Large intestine (tissue), 3 donors: ENCODE results near the gene GCSH. TPM values are rescaled to one million over a fixed set of nuclear protein-coding genes. Genes with fewer than 3 reads are reported as not detected.
"Not testable (repeated sequence)": the region's sequence is repeated elsewhere in the genome, so short reads cannot be mapped to it uniquely, and the experiment has no call there.

Experiments used
- DNase-seq, 2 donors: peaks; one replicate each; pipeline versions ENCODE4 v3.0.0 to v3.0.0-alpha.2; 2013
- H3K27ac ChIP-seq: one replicate; pipeline ENCODE4 v1.5.1; 2013; ENCODE audit warnings: low read length
- H3K27me3 ChIP-seq: 2 replicates; pipeline ENCODE4 v1.6.1; 2013; ENCODE audit warnings: low read length; ENCODE audit not compliant: control insufficient read depth, insufficient read depth
- H3K36me3 ChIP-seq: 2 replicates; pipeline ENCODE4 v1.6.1; 2013; ENCODE audit warnings: low read length; ENCODE audit not compliant: control insufficient read depth, insufficient read depth
- H3K4me1 ChIP-seq: one replicate; pipeline ENCODE4 v1.6.1; 2013; ENCODE audit warnings: low read length; ENCODE audit not compliant: control insufficient read depth, insufficient read depth
- H3K4me3 ChIP-seq: one replicate; pipeline ENCODE4 v1.5.1; 2013; ENCODE audit warnings: low read length
- H3K9me3 ChIP-seq: one replicate; pipeline ENCODE4 v1.6.1; 2013; ENCODE audit warnings: mild to moderate bottlenecking, low read depth, low read length, moderate library complexity; ENCODE audit not compliant: control insufficient read depth
- WGBS: methylation state at CpG from one replicate; pipeline ENCODE4 v1.1.5; 2013; ENCODE audit warnings: low lambda C conversion rate; ENCODE audit not compliant: insufficient coverage; 5-methylcytosine and 5-hydroxymethylcytosine counted together
- polyA plus RNA-seq: library from polyadenylated mRNA; unstranded; fragments of 120-200 nt; gene quantifications from one replicate; pipeline ENCODE4 v1.2.1, GENCODE V29; 2013

The GCSH gene
- polyA plus RNA-seq, 1 donor, result 34.1 TPM

GRCh38 chr16:81128726-81129524 is 32.7 kb upstream of the GCSH start:
- Histone ChIP-seq H3K9me3 (no peaks in the 10 kb centered on the region), H3K27ac (no peak overlapping the region), H3K4me1 (no peaks in the 10 kb centered on the region), H3K36me3 (no peaks in the 10 kb centered on the region), H3K27me3 (no peaks in the 10 kb centered on the region), H3K4me3 (no peak overlapping the region)
- DNase-seq, result no peak
- 100% methylated on average over 2 of the region's 16 CpGs for WGBS

DNA sequence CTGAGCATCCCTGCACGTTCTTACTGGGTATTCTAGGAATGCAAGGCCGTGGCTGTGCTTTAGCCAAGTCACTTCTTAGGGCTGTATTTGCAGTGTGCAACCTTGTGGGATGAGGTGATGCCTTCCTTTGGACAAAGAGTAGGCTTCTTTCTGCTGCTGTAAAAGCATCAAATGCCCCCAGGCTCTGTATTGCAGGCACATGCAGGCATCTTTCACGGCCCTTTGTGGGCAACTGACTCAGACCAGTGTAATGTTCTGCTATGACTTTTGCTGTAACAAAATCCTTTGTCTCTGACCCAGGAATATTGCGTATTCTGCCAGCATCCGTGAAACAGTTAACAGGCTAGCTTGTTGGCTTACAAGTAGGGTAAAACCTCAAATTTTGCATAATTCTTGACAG is 30.9 kb upstream of the GCSH start:
- WGBS, result no CpG with 5 or more reads among the region's 5 CpGs
- Histone ChIP-seq H3K4me3 (no peak overlapping the region), H3K4me1 (no peaks in the 10 kb centered on the region), H3K27me3 (no peaks in the 10 kb centered on the region), H3K27ac (no peak overlapping the region), H3K36me3 (no peaks in the 10 kb centered on the region), H3K9me3 (no peaks in the 10 kb centered on the region)
- DNase-seq, result no peak

GRCh38 chr16:81123092-81123852 is 27.1 kb upstream of the GCSH start:
- H3K27me3 ChIP-seq, result no peaks in the 10 kb centered on the region
- no peak overlapping the region for H3K4me3 ChIP-seq
- peak overlapping the region; percentile 45 for H3K27ac ChIP-seq
- peak; percentile 79 to 86 for DNase-seq
- no peaks in the 10 kb centered on the region for H3K4me1 ChIP-seq
- no peaks in the 10 kb centered on the region for H3K36me3 ChIP-seq
- no peaks in the 10 kb centered on the region for H3K9me3 ChIP-seq
- WGBS, result no CpG with 5 or more reads among the region's 17 CpGs

GRCh38 chr16:81121474-81121990 is 25.3 kb upstream of the GCSH start:
- no peaks in the 10 kb centered on the region for H3K4me1 ChIP-seq
- no peak for DNase-seq
- H3K27me3 ChIP-seq, result no peaks in the 10 kb centered on the region
- 70% methylated on average over 2 of the region's 16 CpGs for WGBS
- H3K27ac ChIP-seq, result no peak overlapping the region
- no peaks in the 10 kb centered on the region for H3K36me3 ChIP-seq
- no peak overlapping the region for H3K4me3 ChIP-seq
- H3K9me3 ChIP-seq, result no peaks in the 10 kb centered on the region

DNA sequence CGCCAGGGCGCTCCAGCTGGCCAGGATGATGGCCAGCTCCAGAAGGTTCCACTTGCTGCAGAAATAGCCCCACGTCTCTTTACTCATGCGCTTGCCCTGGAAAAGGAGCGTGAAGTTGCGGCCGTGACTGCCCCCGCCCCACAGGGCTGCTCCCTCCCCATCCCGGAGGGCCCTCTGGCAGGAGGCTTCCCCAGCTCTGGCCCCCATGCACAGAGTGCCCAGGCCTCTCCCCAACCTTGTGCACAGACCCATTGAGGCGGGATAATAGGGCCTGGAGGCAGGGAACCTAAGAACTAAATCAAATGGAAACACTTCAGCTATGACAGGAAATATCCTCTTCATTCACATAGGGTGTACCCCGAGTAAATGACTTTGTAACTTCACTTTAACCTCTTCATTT is 21.2 kb upstream of the GCSH start:
- H3K4me1 ChIP-seq, result no peaks in the 10 kb centered on the region
- H3K36me3 ChIP-seq, result no peaks in the 10 kb centered on the region
- H3K9me3 ChIP-seq, result no peaks in the 10 kb centered on the region
- no peaks in the 10 kb centered on the region for H3K27me3 ChIP-seq
- no CpG with 5 or more reads among the region's 11 CpGs for WGBS
- DNase-seq, result no peak
- no peak overlapping the region for H3K4me3 ChIP-seq
- no peak overlapping the region for H3K27ac ChIP-seq

- H3K27me3 ChIP-seq, result no peaks in the 10 kb centered on the region
- no peak overlapping the region for H3K4me3 ChIP-seq
- no peak for DNase-seq
- H3K27ac ChIP-seq, result no peak overlapping the region
- H3K36me3 ChIP-seq, result no peaks in the 10 kb centered on the region
- no peaks in the 10 kb centered on the region for H3K9me3 ChIP-seq
- no peaks in the 10 kb centered on the region for H3K4me1 ChIP-seq
- no CpG with 5 or more reads among the region's 9 CpGs for WGBS
Measured at GRCh38 chr16:81116285-81116684, 20.1 kb upstream of the GCSH start.

DNA sequence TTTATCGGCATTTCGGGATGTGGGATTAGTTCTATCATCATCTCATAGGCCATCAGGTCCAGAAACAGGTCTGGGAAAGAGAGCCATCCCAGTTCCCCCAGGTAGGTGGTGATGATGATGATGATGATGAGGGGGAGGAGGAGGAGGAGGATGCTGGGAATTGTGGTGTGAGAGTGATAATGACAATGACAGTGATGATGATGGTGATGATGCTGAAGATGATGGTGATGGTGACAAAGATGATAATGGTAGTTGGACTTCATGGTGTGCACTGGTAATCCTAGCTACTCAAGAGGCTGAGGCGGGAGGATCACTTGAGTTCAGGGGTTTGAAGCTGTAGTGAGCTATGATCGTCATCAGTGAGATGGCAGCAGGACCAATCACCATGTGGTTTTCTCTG is 16.3 kb upstream of the GCSH start:
- no peaks in the 10 kb centered on the region for H3K27me3 ChIP-seq
- H3K4me3 ChIP-seq, result no peak overlapping the region
- H3K4me1 ChIP-seq, result no peaks in the 10 kb centered on the region
- DNase-seq, result no peak
- no peaks in the 10 kb centered on the region for H3K9me3 ChIP-seq
- H3K27ac ChIP-seq, result no peak overlapping the region
- no peaks in the 10 kb centered on the region for H3K36me3 ChIP-seq
- no CpG with 5 or more reads among the region's 4 CpGs for WGBS

DNA sequence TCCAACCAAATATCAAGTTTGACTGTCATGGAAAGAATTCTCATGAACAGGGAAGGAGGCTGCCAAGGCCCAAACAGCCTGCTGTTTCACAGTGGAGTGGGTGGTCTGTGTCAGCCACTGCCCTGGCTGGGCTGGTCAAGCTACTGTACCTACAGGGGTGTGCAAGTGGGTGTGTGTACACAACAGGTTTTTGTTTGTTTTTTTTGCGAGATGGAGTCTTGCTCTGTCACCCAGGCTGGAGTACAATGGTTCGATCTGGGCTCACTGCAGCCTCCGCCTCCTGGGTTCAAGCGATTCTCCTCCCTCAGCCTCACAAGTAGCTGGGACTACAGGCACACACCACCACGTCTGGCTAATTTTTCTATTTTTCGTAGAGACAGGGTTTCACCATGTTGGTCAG is 13.1 kb upstream of the GCSH start:
- H3K9me3 ChIP-seq, H3K4me3 ChIP-seq, H3K4me1 ChIP-seq, H3K27ac ChIP-seq, DNase-seq, H3K36me3 ChIP-seq, H3K27me3 ChIP-seq: not testable (repeated sequence)
- 100% methylated on average over 1 of the region's 6 CpGs for WGBS

GRCh38 chr16:81107511-81107910 is 11.3 kb upstream of the GCSH start:
- no peaks in the 10 kb centered on the region for H3K27me3 ChIP-seq
- no peaks in the 10 kb centered on the region for H3K4me1 ChIP-seq
- no CpG with 5 or more reads among the region's 11 CpGs for WGBS
- H3K36me3 ChIP-seq, result no peaks in the 10 kb centered on the region
- H3K9me3 ChIP-seq, result no peaks in the 10 kb centered on the region
- no peak overlapping the region for H3K4me3 ChIP-seq
- H3K27ac ChIP-seq, result no peak overlapping the region
- DNase-seq, result no peak

DNA sequence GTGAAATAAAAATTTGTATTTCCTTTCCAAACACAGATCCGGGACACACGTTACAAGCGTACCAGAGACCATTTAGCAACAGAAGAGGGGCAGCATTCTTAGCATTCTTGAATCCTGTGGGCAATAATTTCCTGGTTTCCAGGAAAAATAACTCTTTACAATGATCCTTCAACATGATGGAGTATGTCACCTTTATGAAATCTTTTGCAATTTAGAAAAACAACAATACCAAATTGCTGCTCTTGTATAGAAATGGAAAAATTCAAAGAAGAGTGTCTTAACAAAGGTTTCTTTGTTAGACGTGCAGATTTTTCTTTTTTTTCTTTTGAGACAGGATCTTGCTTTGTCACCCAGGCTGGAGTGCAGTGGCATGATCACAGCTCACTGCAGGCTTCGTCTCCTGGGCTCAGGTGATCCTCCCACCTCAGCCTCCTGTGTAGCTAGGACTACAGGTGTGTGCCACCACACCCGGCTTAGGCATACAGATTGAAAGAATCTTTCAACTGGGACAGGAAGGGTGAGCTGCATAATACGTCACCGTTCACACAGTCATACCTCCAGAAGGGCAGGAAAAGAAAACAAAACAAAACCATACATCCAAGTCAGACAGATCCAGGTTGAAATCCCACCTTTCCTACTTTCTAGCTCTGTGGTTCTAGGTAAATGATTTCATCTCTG is 10.8 kb upstream of the GCSH start:
- WGBS, result 61% methylated on average over 4 of the region's 8 CpGs
- no peak for DNase-seq
- no peaks in the 10 kb centered on the region for H3K4me1 ChIP-seq
- H3K4me3 ChIP-seq, result no peak overlapping the region
- H3K27me3 ChIP-seq, result no peaks in the 10 kb centered on the region
- H3K9me3 ChIP-seq, result no peaks in the 10 kb centered on the region
- no peak overlapping the region for H3K27ac ChIP-seq
- no peaks in the 10 kb centered on the region for H3K36me3 ChIP-seq
